Stimulated activated CD8-positive, alpha-beta memory T cell treated with anti-CD3 and anti-CD28 coated beads, Interleukin-4, amount 100 ng/mL, for 1 hour (primary cell): ENCODE results near the gene CARD11.
"Not testable (repeated sequence)": the region's sequence is repeated elsewhere in the genome, so short reads cannot be mapped to it uniquely, and the experiment has no call there.

Experiments
- DNase-seq, 2 donors: peaks; one replicate each; pipeline ENCODE4 v3.0.0-alpha.2; 2020; ENCODE audit warnings: low read depth in 2 of 2, low spot score in 1 of 2

CARD11 gene

GRCh38 chr7:2966466-2967078 lies 77.1 kb downstream of the CARD11 start:
- DNase-seq, result no peak

GRCh38 chr7:2965745-2966270 lies 77.9 kb downstream of the CARD11 start:
- no peak for DNase-seq

- DNase-seq, result no peak
These were observed 78.4 kb downstream of the CARD11 start for GRCh38 chr7:2965301-2965700.

- no peak for DNase-seq
These were observed 79.5 kb downstream of the CARD11 start for GRCh38 chr7:2964208-2964607.

- DNase-seq, result no peak
These were observed 80.8 kb downstream of the CARD11 start for GRCh38 chr7:2962865-2963264.

GRCh38 chr7:2959828-2960599 lies 83.7 kb downstream of the CARD11 start:
- DNase-seq, result no peak

GRCh38 chr7:2959103-2959680 lies 84.5 kb downstream of the CARD11 start:
- no peak for DNase-seq

GRCh38 chr7:2958416-2959102 lies 85.1 kb downstream of the CARD11 start:
- DNase-seq, result no peak

GRCh38 chr7:2957369-2957727 lies 86.3 kb downstream of the CARD11 start:
- not testable (repeated sequence) for DNase-seq

- no peak for DNase-seq
These were observed 86.9 kb downstream of the CARD11 start for GRCh38 chr7:2956526-2957368.

GRCh38 chr7:2956076-2956475 lies 87.6 kb downstream of the CARD11 start:
- no peak for DNase-seq

- no peak for DNase-seq
These were observed 88.4 kb downstream of the CARD11 start for GRCh38 chr7:2955269-2955668.

GRCh38 chr7:2954433-2954853 lies 89.2 kb downstream of the CARD11 start:
- DNase-seq, result no peak

- DNase-seq, result no peak
These were observed 89.9 kb downstream of the CARD11 start for GRCh38 chr7:2953588-2954407.

- DNase-seq, result no peak
These were observed 90.6 kb downstream of the CARD11 start for GRCh38 chr7:2953099-2953498.

GRCh38 chr7:2952316-2952715 lies 91.4 kb downstream of the CARD11 start:
- DNase-seq, result no peak

- no peak for DNase-seq
These were observed 93.1 kb downstream of the CARD11 start for GRCh38 chr7:2950578-2950977.

GRCh38 chr7:2948749-2949148 lies 94.9 kb downstream of the CARD11 start:
- DNase-seq, result no peak

- DNase-seq, result no peak
These were observed 96.4 kb downstream of the CARD11 start for GRCh38 chr7:2947058-2947780.
